Measurements from ENCODE around the gene DEXI. TPM values are rescaled to one million over a fixed set of nuclear protein-coding genes. Genes with fewer than 3 reads are reported as not detected.

Gene DEXI
- total RNA-seq, 1 donor from 2014 or later = 27.6 TPM

- intact Hi-C loops (cut with micrococcal nuclease) = loop anchor here (1.0 to 10.0 kb wide), 11 partner anchors 10 to 1860 kb away; partner anchors contain the start of genes ATF7IP2, CPPED1, HAPSTR1 and LITAF
Measured at GRCh38 chr16:10944249-10945064, 2.2 kb upstream of the DEXI start, which contains the start of gene CLEC16A. CLEC16A (plus strand) TSS chr16:10944564; CDS start chr16:10944718, 154 bp downstream.

- intact Hi-C loops (cut with micrococcal nuclease) = loop anchor here (5.0 to 10.0 kb wide), 4 partner anchors 644 to 1862 kb away; partner anchors contain the start of genes CPPED1, HAPSTR1, LITAF and TXNDC11
Measured at GRCh38 chr16:10943064-10943353, 741 bp upstream of the DEXI start.

GRCh38 chr16:10941935-10942351, 325 bp downstream of the DEXI start:
- intact Hi-C loops (cut with micrococcal nuclease) = loop anchor here (1.0 to 10.0 kb wide), 6 partner anchors 64 to 1863 kb away; partner anchors contain the start of genes CPPED1, HAPSTR1, LITAF and SNX29

- intact Hi-C loops (cut with micrococcal nuclease) = loop anchor here (5.0 to 10.0 kb wide), 4 partner anchors 646 to 1863 kb away; partner anchors contain the start of genes CPPED1, HAPSTR1, LITAF and TXNDC11
Measured at GRCh38 chr16:10941127-10941933, 938 bp downstream of the DEXI start.

DNA sequence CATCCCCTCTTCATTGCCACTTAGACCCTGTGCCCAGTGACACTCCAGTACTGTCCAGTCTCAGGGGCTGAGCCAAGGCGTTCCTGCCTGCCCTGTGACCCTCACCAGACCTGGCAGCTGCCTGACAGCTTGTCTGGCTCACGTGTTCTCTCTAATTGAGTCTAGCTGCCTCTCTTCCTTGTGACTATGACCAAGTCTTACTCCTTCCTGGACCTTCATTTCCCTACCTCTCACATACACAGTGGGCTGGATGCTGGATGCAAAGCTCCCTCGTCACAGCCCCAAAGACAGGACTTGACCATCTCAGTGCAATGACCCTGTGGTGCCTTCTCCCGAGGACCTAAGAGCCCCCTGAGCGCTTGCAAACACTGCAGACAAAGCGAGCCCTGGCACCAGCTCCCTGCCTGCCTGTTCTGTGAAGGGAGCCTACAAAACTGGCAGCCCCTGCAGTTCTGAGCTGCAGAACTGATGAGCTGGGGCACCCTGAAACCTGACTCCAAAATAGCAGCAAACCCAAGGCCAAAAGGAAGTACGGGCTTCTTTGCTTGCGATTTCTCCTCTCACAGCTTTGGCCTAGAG, 1.7 kb downstream of the DEXI start:
- intact Hi-C loops (cut with micrococcal nuclease) = loop anchor here (5.0 to 10.0 kb wide), 4 partner anchors 647 to 1864 kb away; partner anchors contain the start of genes CPPED1, HAPSTR1, LITAF and TXNDC11

- intact Hi-C loops (cut with micrococcal nuclease) = loop anchor here (5.0 to 10.0 kb wide), 5 partner anchors 648 to 1865 kb away; partner anchors contain the start of genes CPPED1, HAPSTR1, LITAF and TXNDC11
Measured at GRCh38 chr16:10939649-10940234, 2.5 kb downstream of the DEXI start.

- intact Hi-C loops (cut with micrococcal nuclease) = loop anchor here (5.0 kb wide), 1 partner anchor 1598 kb away; no protein-coding TSS in a partner anchor
Measured at GRCh38 chr16:10938796-10939648, 3.2 kb downstream of the DEXI start.

- intact Hi-C loops (cut with micrococcal nuclease) = loop anchor here (5.0 kb wide), 1 partner anchor 1599 kb away; no protein-coding TSS in a partner anchor
Measured at GRCh38 chr16:10938321-10938720, 3.9 kb downstream of the DEXI start.

DNA sequence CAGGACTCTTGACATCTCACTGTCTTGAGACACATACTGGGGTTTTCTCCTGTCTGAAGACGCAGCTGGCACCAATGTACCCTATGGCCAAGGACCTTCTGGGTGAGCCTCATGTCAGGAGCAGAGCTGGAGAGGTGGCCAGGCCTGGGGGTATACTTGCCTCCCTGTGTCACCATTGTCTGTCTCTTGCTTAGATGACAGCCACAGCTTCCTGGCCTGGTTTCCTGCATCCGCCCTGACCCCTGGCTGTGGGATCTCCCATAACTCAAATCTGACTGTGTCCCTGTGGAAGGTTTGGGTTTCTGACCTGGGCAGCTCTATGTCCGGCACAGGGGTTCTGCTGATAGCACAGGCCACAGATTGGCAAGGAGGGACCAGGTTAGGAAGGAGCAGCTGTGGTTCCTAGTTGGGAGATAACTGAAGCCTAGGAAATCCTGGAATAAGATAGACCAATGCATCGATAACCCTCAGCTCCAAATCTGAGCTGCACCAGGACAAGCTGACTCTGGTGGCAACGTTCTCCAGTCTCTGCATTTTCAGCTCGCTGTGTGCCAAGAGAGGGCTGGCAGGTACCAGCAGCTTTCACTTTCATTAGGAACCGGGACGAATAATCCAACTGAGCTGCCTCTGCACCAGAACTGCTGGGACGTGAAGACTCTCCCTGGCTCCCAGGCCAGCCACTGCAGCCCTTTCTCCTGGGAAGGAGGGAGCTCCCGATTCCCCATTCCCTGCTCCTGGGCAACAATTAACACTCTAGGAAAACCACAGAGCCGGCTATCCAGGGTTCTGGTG, 5.0 kb downstream of the DEXI start:
- intact Hi-C loops (cut with micrococcal nuclease) = loop anchor here (5.0 kb wide), 1 partner anchor 1600 kb away; no protein-coding TSS in a partner anchor

DNA sequence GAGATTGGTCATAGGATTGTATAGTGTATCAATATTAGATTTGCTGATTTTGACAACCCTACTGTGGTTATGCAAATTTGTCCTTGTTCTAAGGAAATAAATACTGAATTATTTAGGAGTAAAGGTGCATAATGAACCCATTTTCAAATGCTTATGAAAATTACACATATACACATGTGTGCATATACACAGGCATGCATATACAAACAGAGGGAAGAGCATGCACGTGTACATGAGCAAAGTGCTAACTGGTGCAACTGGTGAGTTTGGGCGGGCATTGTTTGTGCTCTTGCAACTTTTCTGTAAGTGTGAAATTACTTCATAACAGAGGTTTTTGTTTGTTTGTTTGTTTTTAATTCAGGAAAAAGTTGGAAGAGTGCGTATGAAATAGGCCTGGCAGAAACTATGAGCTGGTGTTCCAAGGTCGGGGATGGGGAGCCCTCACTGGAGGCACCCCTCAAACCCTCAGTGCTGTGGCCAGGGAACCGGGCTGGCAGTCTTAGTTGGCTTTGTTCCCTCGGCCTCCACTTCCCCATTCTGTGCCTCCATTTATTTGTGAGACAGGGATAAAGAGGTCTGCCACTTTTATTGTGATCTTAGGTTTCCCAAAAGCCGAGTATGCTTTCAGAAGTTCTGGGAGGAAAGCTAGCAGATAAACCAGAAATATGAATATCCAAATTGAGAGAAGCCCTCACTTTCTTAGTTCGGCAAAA, 5.8 kb downstream of the DEXI start:
- intact Hi-C loops (cut with micrococcal nuclease) = loop anchor here (5.0 kb wide), 1 partner anchor 1601 kb away; no protein-coding TSS in a partner anchor

GRCh38 chr16:10935226-10935915, 6.9 kb downstream of the DEXI start:
- intact Hi-C loops (cut with micrococcal nuclease) = loop anchor here (5.0 kb wide), 1 partner anchor 1602 kb away; no protein-coding TSS in a partner anchor

GRCh38 chr16:10934325-10935107, 7.8 kb downstream of the DEXI start:
- intact Hi-C loops (cut with micrococcal nuclease) = loop anchor here (5.0 kb wide), 1 partner anchor 1603 kb away; no protein-coding TSS in a partner anchor

DNA sequence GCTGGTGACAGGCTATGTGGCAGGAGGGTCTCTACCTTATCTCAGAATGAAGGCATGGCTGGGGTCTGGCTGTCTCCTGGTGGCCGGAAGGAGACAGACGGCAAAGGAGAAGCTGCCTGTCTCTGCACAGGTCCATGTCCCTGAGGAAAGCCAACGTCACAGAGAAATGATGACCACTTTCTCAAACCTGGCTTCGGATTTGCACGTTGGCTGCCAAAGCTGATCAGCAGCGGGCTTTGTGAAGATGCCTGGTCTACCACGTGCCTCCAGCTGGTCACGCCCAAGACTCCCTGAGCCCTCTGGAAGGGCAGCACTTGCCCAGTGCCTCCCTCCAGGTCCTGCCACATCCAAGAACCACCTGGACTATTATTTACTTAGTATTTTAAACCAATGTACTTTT, 8.4 kb downstream of the DEXI start:
- intact Hi-C loops (cut with micrococcal nuclease) = no loop called here

DNA sequence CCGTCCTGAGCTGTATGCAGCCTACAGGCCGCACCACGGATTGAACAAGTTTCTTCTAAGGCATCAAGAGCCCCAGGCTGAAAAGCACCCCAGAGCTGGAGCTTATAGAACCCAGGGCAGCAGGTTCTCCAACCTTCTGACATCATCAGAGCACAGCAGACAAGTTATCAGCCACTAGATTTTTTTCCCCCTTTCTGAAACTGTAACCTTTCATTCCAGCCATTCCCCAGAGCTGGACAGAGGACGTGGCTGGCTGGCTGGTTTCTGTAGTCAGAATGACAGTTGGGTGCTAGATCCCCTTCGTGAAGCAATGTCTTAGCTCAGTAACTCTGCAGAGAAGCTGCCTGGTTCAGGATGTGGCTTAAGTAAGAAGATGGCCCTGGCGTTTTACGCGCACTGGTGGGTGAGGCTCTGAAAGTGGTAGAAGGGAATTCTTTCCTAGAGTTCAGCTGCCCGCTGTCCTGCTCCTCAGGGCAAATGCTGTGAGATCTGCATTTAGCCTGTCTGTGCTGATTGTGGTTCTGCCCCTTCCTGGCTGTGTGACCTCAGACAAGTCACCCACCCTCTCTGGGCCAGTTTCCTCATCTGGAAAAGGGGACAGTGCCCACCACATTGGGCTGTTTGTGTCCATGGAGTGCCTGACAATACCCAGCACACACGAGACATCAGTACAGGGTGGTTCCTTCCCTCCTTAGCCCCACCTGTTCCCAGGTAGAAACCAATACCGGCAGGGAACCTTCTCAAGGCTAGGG, 9.1 kb downstream of the DEXI start:
- intact Hi-C loops (cut with micrococcal nuclease) = no loop called here

DNA sequence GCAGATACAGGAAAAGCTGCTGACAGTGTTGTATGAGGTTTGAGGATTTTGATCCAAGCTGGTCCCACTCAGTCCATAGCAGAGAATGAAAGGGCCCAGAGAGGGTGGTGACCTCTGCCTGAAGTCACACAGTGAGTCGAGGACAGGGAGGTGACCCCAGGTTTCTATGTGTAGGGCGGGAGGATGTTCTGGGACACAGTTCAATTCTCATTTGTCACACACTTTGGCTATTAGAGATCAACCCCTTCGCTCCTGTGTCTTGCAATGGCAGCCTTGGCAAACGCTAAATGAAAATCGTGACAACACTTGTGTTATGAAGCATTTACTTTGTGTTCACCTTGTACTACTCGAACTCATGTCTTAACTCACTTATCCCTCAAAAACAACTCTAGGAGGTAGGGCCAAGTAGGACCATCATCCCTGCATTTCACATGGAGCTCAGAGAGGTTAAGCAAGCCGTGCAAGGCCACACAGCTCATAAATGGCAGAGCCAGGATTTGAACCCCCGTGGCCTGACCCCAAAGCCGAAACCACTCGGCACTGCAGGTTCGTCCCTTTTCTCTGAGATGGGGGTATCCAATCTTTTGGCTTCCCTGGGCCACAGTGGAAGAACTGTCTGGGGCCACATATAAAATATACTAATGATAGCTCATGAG, 10.2 kb downstream of the DEXI start:
- intact Hi-C loops (cut with micrococcal nuclease) = no loop called here
